LNCaP clone FGC (cell line): Measurements from ENCODE around the gene NECTIN4.
"Not testable (repeated sequence)": the region's sequence is repeated elsewhere in the genome, so short reads cannot be mapped to it uniquely, and the experiment has no call there.

ENCODE experiments used
- DNase-seq: peaks from one replicate; pipeline ENCODE4 v3.0.0-alpha.2; 2011; ENCODE audit warnings: low read depth
- H3K4me3 ChIP-seq: 2 replicates; pipeline ENCODE4 v1.5.1; 2011; ENCODE audit warnings: mild to moderate bottlenecking, low read depth, low read length, control low read depth
- CTCF ChIP-seq: IDR thresholded peaks from 2 replicates; pipeline ENCODE4 v1.5.1; 2012; ENCODE audit warnings: mild to moderate bottlenecking; ENCODE audit not compliant: control insufficient read depth, insufficient read depth; ENCODE audit errors: extremely low read depth

NECTIN4 gene

GRCh38 chr1:161038523-161039153 is 50.7 kb downstream of the NECTIN4 start, which contains the start of gene TSTD1:
TSTD1 (minus strand) TSS chr1:161038964; CDS start chr1:161038889, 75 bp downstream.
- peak within 1 kb of the TSS; percentile 93 for H3K4me3 ChIP-seq
- TF ChIP-seq CTCF: no peak
- peak; percentile 40 for DNase-seq

DNA sequence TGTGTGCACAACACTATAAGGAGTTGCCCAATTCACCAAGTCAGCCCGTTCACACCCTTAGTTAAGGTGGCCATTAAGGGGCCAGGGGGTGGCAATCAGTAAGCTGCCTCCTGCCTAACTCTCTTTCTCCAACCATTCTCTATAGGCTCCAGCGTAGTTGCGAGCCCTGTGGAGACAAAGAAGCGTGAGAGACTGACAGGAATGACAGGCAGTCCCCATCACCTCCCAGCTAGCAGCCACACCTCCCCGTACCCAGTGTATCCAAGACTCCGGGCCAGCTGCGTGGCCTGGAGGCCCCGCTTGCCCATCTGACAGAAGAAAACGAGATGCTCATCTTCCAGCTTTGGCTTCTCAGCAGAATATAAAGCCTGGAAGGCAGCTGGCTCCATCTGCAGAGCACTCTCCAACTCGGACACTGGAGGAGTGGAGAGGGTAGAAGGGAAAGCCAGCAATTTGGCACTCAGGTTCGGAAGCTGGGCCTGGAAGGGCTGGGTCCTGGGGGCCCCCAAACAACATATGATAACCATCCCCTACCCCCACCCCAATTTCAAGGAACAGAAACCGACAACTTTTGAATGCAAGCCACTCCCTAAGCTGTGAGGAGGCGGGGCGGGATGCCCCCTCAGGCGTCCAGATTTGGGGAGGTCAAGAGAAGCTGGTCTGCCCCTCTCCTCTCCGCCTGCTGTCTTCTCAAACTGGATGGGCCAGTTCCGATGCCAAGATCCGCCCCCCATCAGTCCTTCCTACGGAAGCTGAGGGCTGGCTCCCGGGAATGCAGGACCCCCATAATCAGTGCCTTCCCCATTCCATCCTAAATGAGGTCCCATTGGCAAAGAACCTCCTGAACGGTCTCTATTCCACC is 51.5 kb downstream of the NECTIN4 start:
- no peak for DNase-seq
- H3K4me3 ChIP-seq: peak overlapping the region; percentile 93
- no peak for TF ChIP-seq CTCF

DNA sequence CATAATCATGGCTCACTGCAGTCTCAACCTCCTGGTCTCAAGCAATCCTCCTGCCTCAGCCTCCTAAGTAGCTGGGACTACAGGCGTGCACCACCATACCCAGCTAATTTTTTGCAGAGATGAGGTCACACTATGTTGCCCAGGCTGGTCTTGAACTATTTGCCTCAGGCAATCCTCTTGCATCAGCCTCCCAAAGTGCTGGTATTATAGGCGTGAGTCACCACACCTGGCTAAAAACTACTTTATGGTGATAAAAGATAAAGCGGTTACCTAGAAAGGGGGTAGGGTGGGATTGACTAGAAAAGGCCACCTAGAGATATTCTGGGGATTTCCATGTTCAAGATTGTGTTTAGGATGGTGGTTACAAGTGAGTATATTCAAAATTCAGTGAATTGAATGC is 55.6 kb downstream of the NECTIN4 start:
- H3K4me3 ChIP-seq: no peak overlapping the region
- no peak for TF ChIP-seq CTCF
- no peak for DNase-seq

GRCh38 chr1:161032409-161032808 is 56.9 kb downstream of the NECTIN4 start:
- TF ChIP-seq CTCF: no peak
- no peak overlapping the region for H3K4me3 ChIP-seq
- DNase-seq: no peak

- no peak for DNase-seq
- no peak overlapping the region for H3K4me3 ChIP-seq
These were observed 57.5 kb downstream of the NECTIN4 start for GRCh38 chr1:161031874-161032273.

GRCh38 chr1:161029466-161029865 is 59.9 kb downstream of the NECTIN4 start:
- DNase-seq: not testable (repeated sequence)

More at GRCh38 chr1:161031874-161032273, 57.5 kb downstream of the NECTIN4 start:
- no peak for TF ChIP-seq CTCF

DNA sequence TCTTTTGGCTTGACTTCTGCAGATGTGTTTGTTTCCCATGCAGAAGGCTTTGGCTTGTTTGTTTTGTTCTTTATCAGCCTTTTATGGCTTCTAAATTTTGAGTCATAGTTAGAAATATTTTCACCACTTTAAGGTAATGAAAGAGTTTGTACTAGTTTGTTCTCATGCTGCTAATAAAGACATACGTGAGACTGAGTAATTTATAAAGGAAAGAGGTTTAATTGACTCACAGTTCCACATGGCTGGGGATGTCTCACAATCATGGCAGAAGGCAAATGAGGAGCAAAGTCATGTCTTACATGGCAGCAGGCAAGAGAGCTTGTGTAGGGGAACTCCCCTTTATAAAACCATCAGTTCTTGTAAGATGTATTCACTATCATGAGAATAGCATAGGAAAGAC is 62.4 kb downstream of the NECTIN4 start:
- not testable (repeated sequence) for H3K4me3 ChIP-seq, DNase-seq

More at GRCh38 chr1:161029466-161029865, 59.9 kb downstream of the NECTIN4 start:
- H3K4me3 ChIP-seq: not testable (repeated sequence)

DNA sequence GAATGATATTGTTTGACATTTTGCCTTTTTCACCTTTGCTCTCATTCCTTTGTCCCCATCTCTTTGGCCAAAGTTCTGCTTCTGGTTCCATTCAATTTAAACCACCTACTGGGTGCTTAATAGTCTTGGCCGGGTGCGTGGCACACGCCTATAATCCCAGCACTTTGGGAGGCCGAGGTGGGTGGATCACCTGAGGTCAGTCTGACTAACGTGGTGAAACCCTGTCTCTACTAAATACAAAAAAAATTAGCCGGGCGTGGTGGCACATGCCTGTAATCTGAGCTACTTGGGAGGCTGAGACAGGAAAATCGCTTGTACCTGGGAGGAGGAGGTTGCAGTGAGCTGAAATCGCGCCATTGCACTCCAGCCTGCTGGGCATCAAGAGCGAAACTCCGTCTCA is 66.9 kb downstream of the NECTIN4 start:
- H3K4me3 ChIP-seq: peak overlapping the region; percentile 76
- not testable (repeated sequence) for DNase-seq
